Gastrocnemius medialis (tissue), 4 donors: ENCODE data around the gene ARSB. TPM values are rescaled to one million over a fixed set of nuclear protein-coding genes. Genes with fewer than 3 reads are reported as not detected.

ENCODE experiments used
- ATAC-seq, 2 donors: fragments of 150-250 bp; one replicate each; pipeline ENCODE4 v1.9.1; 2016
- DNase-seq, 2 donors: peaks; one replicate each; pipeline ENCODE4 v3.0.0-alpha.2; 2019
- H3K27ac ChIP-seq, 4 donors: fragments of 200-600 bp; sonication (generic); 1 replicate in 1 of 4; 2 replicates in 3 of 4; pipeline ENCODE4 v1.5.1; 2016 to 2018; ENCODE audit warnings: mild to moderate bottlenecking in 2 of 4, moderate library complexity in 1 of 4
- H3K27me3 ChIP-seq, 3 donors: fragments of 200-600 bp; sonication (generic) in 2 of 3; 1 replicate in 1 of 3; 2 replicates in 2 of 3; pipeline versions ENCODE4 v1.5.1 to v1.6.0; 2016 to 2019; ENCODE audit warnings: mild to moderate bottlenecking in 1 of 3, moderate library complexity in 1 of 3
- H3K36me3 ChIP-seq, 2 donors: fragments of 200-600 bp; sonication (generic) in 1 of 2; one replicate each; pipeline ENCODE4 v1.5.1; 2017 to 2018
- H3K4me1 ChIP-seq, 2 donors: fragments of 200-600 bp; sonication (generic) in 1 of 2; one replicate each; pipeline ENCODE4 v1.5.1; 2016 to 2017; ENCODE audit warnings: mild to moderate bottlenecking in 2 of 2
- H3K4me3 ChIP-seq, 4 donors: fragments of 200-600 bp; sonication (generic) in 3 of 4; 1 replicate in 1 of 4; 2 replicates in 3 of 4; pipeline ENCODE4 v1.5.1; 2016 to 2019; ENCODE audit warnings: mild to moderate bottlenecking in 2 of 4
- H3K9me3 ChIP-seq, 3 donors: fragments of 200-600 bp; sonication (generic) in 2 of 3; 1 replicate in 1 of 3; 2 replicates in 2 of 3; pipeline ENCODE4 v1.5.1; 2016 to 2019
- POLR2A ChIP-seq, 2 donors: fragments of 450-650 bp; IDR thresholded peaks; one replicate each; pipeline ENCODE4 v1.6.1; 2017; ENCODE audit warnings: antibody characterized with exemption in 2 of 2, mild to moderate bottlenecking in 2 of 2, moderate library complexity in 2 of 2
- in situ Hi-C, 4 donors: fragments of 200-750 bp; cut with MboI; loops; one replicate each; pipeline versions ENCODE4 v1.15.0 to v1.8.0; 2017; ENCODE audit warnings: low sequenced_read_pairs in 4 of 4
- intact Hi-C: fragments of 100-400 bp; cut with DNase I; formaldehyde crosslinking; loops from one replicate; pipeline ENCODE4 v1.15.1; 2023; ENCODE audit warnings: low total_unique reads
- total RNA-seq, 4 donors: library from RNA; depleted of rRNA; stranded (reverse); fragments of >200 nt; gene quantifications; one replicate each; pipeline versions ENCODE4 v1.1.0 to v1.2.3, GENCODE V29; 2016
- TF ChIP-seq, protein P1 (sequence below), 5 experiments: fragments of 450-650 bp in 3 of 5; fragments of 200-600 bp in 2 of 5; sonication (generic) in 2 of 5; IDR thresholded peaks in 4 of 5; conservative IDR thresholded peaks in 1 of 5; 1 replicate in 4 of 5; 2 replicates in 1 of 5; pipeline ENCODE4 v1.5.1; 2016 to 2019; ENCODE audit warnings: antibody characterized with exemption in 5 of 5, mild to moderate bottlenecking in 3 of 5, moderate library complexity in 3 of 5

ARSB gene
- total RNA-seq, 4 donors from 2014 or later = 3.2 to 8.3 (median 5.1) TPM

GRCh38 chr5:79005936-79006631 is 21.0 kb upstream of the ARSB start:
- in situ Hi-C loops = loop anchor here (25.0 kb wide), 1 partner anchor 456 kb away; no protein-coding TSS in a partner anchor
- no peak for ATAC-seq

GRCh38 chr5:79005151-79005550 is 20.0 kb upstream of the ARSB start:
- H3K36me3 ChIP-seq = no peaks in the 10 kb centered on the region
- TF ChIP-seq, protein P1, sequence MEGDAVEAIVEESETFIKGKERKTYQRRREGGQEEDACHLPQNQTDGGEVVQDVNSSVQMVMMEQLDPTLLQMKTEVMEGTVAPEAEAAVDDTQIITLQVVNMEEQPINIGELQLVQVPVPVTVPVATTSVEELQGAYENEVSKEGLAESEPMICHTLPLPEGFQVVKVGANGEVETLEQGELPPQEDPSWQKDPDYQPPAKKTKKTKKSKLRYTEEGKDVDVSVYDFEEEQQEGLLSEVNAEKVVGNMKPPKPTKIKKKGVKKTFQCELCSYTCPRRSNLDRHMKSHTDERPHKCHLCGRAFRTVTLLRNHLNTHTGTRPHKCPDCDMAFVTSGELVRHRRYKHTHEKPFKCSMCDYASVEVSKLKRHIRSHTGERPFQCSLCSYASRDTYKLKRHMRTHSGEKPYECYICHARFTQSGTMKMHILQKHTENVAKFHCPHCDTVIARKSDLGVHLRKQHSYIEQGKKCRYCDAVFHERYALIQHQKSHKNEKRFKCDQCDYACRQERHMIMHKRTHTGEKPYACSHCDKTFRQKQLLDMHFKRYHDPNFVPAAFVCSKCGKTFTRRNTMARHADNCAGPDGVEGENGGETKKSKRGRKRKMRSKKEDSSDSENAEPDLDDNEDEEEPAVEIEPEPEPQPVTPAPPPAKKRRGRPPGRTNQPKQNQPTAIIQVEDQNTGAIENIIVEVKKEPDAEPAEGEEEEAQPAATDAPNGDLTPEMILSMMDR (IDR thresholded peaks at IDR 0.05 in 4 of 5, conservative IDR thresholded peaks at IDR 0.05 in 1 of 5) = no peak
- no peak for TF ChIP-seq POLR2A (IDR thresholded peaks at IDR 0.05)
- in situ Hi-C loops = loop anchor here (25.0 kb wide), 1 partner anchor 457 kb away; no protein-coding TSS in a partner anchor
- DNase-seq (no peak), ATAC-seq (no peak)
- intact Hi-C loops = no loop called here
- H3K27ac ChIP-seq = no peak overlapping the region
- no peaks in the 10 kb centered on the region for H3K4me1 ChIP-seq
- no peak overlapping the region for H3K4me3 ChIP-seq
- H3K9me3 ChIP-seq = no peaks in the 10 kb centered on the region
- H3K27me3 ChIP-seq = no peaks in the 10 kb centered on the region

More at GRCh38 chr5:79005936-79006631, 21.0 kb upstream of the ARSB start:
- DNase-seq = no peak
- no peaks in the 10 kb centered on the region for H3K36me3 ChIP-seq
- intact Hi-C loops = no loop called here
- H3K27me3 ChIP-seq = no peaks in the 10 kb centered on the region
- H3K9me3 ChIP-seq = no peaks in the 10 kb centered on the region
- no peak overlapping the region for H3K4me3 ChIP-seq
- H3K4me1 ChIP-seq = no peaks in the 10 kb centered on the region
- no peak for TF ChIP-seq POLR2A (IDR thresholded peaks at IDR 0.05)
- TF ChIP-seq, protein P1 (IDR thresholded peaks at IDR 0.05 in 4 of 5, conservative IDR thresholded peaks at IDR 0.05 in 1 of 5) = no peak
- H3K27ac ChIP-seq = no peak overlapping the region

- Histone ChIP-seq H3K36me3 (no peaks in the 10 kb centered on the region), H3K27me3 (no peaks in the 10 kb centered on the region), H3K9me3 (no peaks in the 10 kb centered on the region), H3K27ac (no peak overlapping the region), H3K4me1 (no peaks in the 10 kb centered on the region), H3K4me3 (no peak overlapping the region)
- DNase-seq = no peak
- no peak for TF ChIP-seq POLR2A (IDR thresholded peaks at IDR 0.05)
- TF ChIP-seq, protein P1 (IDR thresholded peaks at IDR 0.05 in 4 of 5, conservative IDR thresholded peaks at IDR 0.05 in 1 of 5) = no peak
- intact Hi-C loops (no loop called here), in situ Hi-C loops (loop anchor here (25.0 kb wide), 1 partner anchor 460 kb away; no protein-coding TSS in a partner anchor)
- ATAC-seq = no peak
Measured at GRCh38 chr5:79002374-79002773, 17.3 kb upstream of the ARSB start.

GRCh38 chr5:79001471-79001870 is 16.4 kb upstream of the ARSB start:
- no peaks in the 10 kb centered on the region for H3K4me1 ChIP-seq
- H3K27ac ChIP-seq = no peak overlapping the region
- no peaks in the 10 kb centered on the region for H3K9me3 ChIP-seq
- no peaks in the 10 kb centered on the region for H3K27me3 ChIP-seq
- no peak overlapping the region for H3K4me3 ChIP-seq
- intact Hi-C loops (no loop called here), in situ Hi-C loops (loop anchor here (25.0 kb wide), 1 partner anchor 461 kb away; no protein-coding TSS in a partner anchor)
- H3K36me3 ChIP-seq = no peaks in the 10 kb centered on the region
- no peak for DNase-seq
- no peak for ATAC-seq
- no peak for TF ChIP-seq POLR2A (IDR thresholded peaks at IDR 0.05)
- TF ChIP-seq, protein P1 (IDR thresholded peaks at IDR 0.05 in 4 of 5, conservative IDR thresholded peaks at IDR 0.05 in 1 of 5) = no peak
